Measurements from ENCODE around the gene SLC12A8.

The SLC12A8 gene

DNA sequence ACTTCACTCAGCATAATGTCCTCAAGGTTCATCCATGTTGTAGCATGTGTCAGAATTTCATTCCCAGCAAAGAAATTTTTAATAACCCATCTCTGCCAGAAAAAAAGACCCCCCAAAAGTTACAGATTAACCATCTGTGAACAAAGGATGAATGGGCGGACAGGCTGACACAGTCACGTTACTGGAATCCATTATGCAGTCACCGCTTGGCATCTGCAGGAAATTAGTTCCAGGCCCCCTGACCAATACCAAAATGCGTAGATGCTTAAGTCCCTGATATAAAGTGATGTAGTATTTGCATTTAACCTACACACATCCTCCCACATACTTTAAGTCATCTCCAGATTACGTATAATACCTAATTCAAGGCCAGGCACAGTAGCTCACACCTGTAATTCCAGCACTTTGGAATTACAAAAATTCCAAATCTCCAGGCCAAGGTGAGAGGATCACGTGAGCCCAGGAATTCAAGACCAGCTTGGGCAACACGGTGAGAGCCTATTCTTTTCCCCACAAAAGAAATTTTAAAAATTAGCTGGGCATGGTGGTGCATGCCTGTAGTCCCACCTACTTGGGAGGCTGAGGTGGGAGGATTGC is 1.5 kb upstream of the SLC12A8 start:
- DNase-seq (ENCODE audit: low read depth in 2 of 2) = no peak

DNA sequence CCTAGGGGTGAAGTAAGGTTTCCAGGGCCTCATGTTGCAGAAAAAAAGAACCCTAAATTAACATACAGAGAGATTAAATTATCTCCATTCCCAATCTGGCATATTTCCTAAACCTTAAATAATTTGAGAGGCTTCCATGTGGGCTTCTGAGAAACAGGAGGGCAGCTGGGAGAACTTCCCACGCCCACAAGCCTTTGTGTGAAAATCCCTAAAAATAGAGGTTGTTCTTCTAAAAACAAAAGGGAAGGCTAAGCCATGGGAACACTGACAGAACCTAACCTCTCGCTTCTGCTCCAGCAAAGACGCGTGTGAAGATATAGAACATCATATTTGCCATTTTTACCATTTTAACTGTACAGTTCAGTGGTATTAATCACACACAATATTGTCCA is 812 bp upstream of the SLC12A8 start:
- DNase-seq (ENCODE audit: low read depth in 2 of 2) = no peak

DNA sequence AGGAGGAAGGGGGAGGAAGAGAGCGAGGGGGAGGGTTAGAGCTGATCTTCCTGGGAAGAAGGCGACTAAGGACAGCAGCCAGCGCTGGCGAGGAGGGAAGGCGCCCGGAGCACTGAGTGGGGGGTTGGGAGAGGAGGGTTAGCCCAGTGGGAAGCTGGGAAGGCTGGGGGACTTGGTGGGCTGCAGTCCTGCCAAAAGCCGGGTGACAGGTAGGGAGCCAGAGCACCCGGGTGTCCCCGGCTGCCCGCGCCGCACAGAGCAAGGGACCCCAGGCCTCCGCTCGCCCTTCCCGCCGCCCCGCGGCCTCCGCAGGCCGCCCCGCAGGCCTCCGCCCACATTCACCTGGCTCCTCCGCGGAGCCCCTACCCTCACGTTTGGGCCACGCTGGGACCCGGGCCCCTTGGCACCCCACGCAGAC is 448 bp downstream of the SLC12A8 start:
- DNase-seq (ENCODE audit: low read depth in 2 of 2) = no peak

DNA sequence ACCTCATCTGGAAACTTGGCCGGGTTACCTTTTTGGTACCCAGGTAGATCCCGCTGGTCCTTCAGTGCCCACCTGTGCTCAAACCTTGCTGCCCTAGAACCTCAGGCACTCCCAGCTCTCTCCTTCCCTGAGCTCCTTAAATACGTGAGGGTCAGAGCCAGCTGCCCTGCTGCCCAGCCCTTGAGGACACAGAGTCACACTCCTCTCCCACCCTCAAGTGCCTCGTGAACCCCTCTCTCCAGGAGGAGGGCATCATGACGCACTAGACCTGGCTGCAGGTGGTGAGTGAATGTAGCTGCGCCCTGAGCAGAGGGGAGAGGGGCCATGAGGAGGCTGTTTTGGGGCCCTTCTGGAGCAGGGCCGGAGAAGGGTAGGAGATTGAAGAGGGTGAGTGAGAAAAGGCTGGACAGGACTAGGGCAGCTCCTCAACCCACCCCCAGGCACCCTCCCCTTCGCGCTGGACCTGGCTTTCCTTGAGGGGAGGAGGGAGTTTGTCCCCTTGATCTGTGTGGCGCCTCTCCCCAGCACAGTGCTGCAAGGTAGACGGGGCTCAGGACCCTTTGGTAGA is 941 bp downstream of the SLC12A8 start:
- no peak for DNase-seq (ENCODE audit: low read depth in 2 of 2)

DNA sequence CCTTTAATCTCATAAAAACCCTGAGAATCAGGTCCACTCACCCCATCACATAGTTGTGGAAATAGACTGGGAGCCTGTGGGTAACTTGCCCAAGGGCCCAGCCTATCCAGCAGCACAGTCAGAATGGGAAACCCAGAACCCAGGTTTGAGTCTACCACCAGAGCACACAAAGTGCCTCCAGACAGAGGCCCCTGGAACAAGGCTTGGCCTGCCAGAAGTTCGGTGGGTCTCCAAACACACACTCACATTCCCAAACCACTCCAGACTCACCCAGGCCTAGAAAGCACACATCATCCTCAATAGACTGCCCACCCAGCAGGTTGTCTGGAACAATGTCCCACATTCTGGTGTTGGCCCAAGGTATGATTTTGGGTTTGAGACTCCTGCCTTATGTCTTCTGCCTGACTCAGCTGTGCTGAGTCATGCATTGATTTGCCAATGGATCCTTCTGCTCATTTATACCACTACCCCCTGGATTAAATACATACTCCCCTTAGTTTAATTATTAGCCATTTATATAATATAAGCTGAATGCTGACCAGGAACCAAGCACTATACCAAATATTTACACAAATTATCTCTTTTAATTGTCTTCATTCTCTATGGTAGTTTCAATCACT is 4.5 kb downstream of the SLC12A8 start:
- no peak for DNase-seq (ENCODE audit: low read depth in 2 of 2)

DNA sequence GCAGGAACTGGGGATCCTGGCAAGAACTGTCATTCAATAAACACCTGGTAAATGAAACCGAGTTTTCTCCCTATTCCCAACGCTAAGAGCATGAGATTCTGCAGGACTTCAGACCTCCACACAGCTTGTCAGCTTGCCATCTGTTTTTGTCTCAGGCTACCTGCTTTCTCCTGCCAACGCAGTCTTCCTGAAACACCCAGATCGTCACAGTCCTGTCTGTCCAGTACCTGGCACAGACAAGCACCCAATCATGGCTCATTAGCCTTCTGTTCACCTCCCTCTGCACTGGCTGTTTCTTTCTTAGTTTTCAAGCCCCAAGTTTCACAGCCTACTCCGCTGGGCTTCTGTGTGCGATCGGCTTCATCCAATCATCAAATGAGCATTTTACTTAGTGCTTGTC is 5.0 kb downstream of the SLC12A8 start:
- DNase-seq (ENCODE audit: low read depth in 2 of 2) = no peak

DNA sequence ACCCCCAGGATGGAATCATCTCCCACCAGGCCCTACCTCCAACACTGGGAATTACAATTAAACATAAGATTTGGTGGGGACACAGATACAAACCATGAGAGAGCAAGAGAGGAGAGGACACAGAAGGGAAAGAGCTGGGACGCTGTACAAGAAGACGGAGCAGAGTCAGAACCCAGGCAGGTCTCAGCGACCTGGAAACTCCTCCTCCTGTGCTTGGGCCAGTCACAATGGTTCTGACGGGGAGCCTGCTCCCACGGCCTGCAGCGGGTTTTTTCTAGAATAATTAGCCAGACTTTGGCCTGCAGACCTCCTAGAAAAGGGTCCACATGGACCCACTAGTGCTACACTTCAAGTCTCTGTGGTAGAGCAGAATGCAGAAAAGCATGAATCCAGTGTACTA is 5.6 kb downstream of the SLC12A8 start:
- no peak for DNase-seq (ENCODE audit: low read depth in 2 of 2)

DNA sequence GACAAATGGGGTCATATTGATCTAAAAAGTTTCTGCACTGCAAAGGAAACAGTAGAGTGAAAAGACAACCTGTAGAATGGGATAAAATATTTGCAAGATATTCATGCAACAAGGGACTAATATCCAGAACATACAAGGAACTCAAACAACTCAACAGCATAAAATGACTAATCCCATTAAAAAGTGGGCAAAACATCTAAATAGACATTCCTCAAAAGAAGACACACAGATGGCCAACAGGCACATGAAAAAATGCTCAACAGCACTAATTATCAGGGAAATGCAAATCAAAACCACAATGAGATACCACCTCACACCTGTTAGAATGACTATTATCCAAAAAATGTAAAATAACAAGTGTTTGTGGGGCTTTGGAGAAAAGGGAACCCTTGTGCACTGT is 8.8 kb downstream of the SLC12A8 start:
- no peak for DNase-seq (ENCODE audit: low read depth in 2 of 2)

DNA sequence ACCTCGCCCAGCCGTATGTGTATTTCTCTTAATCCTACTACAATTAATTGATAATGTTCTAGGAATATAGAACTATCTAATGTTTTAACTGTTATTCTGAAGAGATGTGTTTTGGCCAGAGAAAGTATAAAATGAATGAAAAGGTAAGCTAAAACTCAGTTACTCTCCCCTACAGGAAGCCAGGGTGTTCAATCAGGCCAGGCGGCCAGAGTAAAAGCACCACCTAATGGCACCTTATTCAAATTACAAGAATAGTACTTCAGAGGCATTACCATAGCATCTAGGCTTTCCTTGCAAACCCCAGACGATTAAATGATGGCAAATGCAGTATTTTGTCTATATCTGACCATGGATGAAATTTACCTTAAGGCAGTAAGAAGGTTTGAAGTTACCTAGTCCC is 10.4 kb downstream of the SLC12A8 start:
- DNase-seq (ENCODE audit: low read depth in 2 of 2) = no peak

DNA sequence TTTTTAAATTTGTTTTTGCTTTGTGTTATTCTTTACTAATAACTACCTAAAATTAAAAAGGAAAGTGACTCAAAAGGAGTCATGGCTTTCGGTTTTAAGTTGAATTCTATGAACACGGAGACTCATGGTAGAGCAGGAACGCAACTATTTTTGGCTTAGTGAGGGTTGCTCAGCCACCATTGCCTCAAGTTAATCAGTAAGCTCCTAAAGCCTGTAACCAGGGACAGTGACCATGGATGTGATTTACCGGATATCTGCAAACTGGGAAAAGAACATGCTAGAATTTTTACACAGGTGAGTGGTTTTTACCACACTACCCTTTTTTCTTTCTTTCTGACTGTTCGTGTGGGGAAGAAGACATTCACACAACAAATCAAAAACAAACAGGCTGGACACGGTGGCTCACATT is 11.8 kb downstream of the SLC12A8 start:
- no peak for DNase-seq (ENCODE audit: low read depth in 2 of 2)

DNA sequence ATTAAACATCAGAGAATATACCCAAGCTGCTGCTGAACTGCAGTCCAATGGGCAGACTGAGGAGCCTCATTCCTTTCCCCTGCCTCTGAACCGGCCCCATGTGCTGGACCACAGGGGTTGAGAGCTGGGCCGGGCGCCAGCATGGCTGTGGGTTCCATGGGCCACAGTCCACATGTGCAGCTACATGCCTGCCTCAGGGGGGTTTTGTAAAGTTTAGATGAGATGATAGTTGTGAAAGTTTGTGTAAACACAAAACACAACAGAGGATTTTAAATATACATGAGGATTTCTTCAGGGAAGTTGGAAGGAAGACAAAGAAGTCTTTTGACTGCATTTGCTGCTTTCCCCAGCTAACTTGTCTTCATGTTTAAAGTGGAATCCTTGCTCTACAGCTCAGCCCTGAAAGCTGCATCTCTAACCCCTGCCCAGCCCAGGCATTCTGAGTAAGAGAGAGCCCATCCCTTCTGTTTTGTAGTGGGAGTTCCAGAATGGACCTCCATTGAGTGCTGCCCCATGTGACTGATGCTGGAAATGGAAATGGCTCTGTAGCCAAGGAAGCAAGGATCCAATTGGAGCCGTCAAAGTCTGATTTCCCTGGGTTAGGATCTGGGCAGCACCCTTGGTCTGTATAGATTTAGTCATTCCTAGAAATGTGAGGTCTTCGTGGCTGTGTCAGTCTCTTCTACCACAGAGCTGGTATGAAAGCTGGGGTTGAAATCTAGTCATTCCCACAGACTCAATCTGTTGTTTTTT is 17.5 kb downstream of the SLC12A8 start:
- DNase-seq (ENCODE audit: low read depth in 2 of 2) = no peak

DNA sequence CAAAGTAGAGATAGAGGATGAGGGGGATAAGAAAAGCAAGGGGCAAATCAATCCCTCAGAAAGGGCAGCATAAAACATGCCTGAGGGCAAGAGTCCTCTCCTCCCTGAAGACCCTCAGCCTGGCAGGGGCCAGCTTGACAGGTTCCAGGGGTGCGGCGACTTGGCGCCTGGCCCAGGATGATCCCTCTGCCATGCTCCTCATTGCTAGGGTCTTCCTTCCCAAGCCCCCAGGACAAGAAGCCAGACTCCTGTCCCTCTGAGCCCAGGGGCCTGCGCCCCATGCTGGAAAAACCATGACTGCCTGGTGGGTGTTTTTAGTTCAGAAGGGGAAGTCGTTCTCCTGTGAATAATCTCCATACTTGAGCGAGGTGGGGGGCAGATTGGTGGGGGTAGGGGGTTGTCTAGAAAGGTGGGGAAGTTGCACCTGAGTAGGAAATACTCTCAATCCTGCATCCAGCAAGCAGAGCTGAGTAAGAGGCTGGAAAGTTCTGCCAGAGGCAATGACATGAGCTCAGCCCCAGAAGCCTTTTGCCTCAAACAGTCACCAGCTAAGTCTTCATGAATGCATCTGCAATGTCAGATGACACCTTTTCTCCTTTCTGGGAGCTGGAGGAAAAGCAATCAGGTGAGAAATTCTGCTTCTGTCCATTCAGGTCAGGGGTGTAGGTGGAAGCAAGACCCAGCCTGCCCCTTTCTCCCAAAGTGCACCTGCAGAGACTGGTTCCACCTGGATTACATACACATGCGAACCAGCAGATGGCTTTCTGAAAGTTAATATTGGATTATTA is 18.3 kb downstream of the SLC12A8 start:
- DNase-seq (ENCODE audit: low read depth in 2 of 2) = no peak

DNA sequence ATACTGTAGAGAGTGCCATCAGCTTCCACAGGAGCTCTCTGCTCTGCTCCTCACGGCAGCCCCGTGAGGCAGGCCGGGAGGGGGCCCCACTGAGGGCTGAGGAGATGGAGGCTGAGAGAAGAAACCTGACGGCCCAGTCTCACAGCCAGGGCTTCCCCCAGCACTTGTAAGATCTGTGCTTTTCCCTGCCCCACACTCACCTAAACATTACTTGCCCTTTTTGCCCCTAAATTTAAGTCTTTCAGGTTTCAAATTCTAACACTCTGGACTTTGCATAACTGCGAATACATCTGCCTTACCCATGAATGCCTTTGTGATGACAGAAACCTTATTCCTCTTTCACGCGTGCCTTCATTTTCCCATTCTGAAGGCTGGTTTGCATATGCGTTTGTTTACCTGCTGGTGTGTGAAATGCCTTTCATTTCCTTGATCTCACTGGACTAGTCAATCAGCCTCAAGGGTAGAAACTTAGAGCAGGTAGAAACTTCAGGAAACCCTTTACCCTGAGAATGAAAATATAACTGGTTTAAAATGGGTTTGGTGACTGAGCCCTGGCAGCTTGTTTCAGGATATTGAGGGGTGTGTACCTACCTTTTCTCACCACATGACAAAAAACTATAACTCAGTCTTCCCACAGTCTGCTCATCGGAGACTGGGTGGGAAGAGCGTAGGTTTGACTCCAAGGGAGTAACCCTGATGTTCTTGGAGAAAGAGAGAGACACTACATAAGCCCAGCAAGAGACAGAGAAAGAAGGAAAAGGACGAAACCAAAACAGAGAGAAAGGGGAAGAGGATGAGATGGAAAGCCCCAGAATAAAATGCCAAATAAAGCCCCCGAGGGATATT is 20.1 kb downstream of the SLC12A8 start:
- no peak for DNase-seq (ENCODE audit: low read depth in 2 of 2)

DNA sequence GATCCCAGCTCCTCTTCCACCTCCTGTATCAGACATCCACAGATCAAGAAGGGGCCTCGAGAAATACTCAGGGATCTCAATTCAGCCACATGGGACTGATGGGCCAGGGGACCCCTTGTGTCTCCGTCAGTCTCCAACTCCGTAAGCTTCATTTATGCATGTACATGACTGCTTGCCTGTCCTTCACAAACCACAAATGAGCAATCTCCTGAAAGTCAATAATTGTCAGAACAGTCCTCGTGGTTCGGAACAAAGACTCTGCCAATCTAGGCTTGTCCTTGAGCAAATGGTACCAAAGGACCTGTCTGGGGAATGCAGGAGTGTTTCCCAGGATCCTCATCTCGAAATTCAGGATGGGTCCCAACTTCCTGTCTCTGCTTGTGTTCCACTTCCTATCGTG is 20.8 kb downstream of the SLC12A8 start:
- no peak for DNase-seq (ENCODE audit: low read depth in 2 of 2)

DNA sequence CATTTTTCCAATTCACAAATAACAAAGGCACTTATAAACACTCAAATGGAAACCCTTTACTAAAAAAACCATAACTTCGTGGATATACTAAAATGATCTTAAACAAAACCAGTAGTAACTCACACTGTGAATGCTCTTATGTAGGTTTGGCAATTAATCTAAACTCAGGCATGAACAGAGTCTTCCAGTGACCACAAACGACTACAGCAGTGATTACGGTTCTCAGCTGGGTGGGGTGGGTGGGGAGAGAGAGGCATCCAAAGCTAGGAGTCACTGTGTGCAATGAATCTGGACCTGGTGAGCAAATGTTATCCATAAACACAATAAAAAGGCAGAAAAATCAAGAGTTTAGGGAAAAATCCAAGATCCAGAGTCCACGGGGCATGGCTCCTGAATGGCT is 21.3 kb downstream of the SLC12A8 start:
- DNase-seq (ENCODE audit: low read depth in 2 of 2) = no peak

DNA sequence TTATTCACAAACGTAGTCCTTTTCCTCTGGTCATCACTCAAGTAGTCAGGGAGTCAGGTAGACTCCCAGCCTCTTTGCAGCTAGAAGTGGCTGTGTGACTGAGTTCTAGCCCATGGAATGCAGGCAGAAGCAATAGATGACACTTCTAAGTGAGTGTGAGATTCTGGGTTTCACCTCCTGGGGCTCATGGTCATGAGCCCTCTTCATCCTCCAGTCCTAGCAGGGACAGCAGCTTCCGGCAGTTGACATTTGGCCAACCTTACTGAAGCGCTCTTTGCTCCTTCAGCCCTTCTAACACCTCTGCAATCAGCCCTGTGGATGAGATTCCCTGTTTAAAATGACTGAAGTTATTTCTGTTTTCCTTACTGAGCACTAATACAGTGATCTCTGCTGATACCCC is 21.8 kb downstream of the SLC12A8 start:
- no peak for DNase-seq (ENCODE audit: low read depth in 2 of 2)

DNA sequence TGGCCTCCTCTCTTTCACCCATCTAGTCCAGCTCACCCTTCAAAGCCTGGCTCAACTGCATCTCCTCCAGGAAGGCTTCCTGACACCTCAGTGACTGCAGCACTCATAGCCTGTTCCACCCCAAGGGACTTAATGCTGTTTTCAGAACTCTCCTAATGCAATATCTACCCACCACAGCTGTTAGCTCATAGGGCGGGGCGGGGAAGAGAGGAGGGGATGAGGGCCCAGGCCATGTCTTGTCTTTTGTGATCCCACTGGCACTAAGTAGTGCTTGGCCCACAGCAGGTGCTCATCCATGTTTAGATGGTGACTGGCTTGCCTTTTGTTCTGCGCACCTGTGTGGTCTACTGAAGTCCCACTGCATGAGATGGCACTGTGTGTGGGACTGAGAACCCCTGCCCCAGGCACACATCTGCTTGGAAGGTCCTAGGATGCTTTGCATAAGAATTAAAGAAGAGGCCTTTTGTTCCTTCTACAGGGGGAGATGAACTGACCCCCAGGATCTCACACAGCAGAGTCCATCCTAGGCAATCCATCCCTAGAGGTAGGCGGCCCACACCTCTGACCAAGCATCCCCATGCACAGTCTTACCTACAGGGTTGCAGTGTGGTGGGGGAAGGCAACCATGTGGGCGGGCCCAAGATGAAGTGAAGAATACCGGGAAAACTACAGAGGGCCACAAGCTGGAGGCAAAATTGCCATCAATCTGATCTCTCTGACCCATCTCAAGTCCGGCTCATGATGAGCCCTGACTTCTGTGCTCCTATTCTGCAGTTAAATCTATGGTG is 23.0 kb downstream of the SLC12A8 start:
- DNase-seq (ENCODE audit: low read depth in 2 of 2) = no peak

DNA sequence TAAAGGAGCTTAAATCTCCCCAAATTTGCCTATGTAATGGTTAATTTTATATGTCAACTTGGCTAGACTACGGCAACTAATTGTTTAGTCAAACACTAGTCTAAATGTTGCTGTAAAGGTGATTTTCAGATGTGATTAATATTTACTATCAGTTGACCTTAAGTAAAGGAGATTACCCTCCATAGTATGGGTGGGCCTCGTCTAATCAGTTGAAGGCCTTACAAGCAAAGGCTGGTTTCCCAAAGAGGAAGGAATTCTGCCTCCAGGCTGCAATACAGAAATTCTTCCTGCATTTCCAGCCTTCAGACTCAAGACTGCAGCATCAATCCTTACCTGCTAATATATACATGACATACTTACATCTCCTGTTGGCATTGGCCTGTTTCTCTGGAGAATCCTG is 23.6 kb downstream of the SLC12A8 start:
- no peak for DNase-seq (ENCODE audit: low read depth in 2 of 2)

DNA sequence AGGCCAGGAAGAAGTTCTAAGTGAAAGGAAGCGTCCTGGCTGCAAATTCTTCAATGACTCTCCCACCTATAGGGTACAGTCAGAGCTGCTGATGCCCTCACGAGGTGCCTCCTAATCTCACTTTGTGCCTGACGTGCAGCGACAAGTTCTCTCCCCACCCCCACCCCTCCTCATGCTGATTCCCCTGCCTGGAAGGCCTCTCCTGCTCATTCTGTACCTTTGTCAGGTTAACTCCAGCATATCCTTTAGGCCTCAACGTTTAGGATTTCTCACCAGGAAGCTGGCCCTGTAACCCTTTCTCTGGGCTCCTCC is 25.0 kb downstream of the SLC12A8 start:
- DNase-seq (ENCODE audit: low read depth in 2 of 2) = no peak

DNA sequence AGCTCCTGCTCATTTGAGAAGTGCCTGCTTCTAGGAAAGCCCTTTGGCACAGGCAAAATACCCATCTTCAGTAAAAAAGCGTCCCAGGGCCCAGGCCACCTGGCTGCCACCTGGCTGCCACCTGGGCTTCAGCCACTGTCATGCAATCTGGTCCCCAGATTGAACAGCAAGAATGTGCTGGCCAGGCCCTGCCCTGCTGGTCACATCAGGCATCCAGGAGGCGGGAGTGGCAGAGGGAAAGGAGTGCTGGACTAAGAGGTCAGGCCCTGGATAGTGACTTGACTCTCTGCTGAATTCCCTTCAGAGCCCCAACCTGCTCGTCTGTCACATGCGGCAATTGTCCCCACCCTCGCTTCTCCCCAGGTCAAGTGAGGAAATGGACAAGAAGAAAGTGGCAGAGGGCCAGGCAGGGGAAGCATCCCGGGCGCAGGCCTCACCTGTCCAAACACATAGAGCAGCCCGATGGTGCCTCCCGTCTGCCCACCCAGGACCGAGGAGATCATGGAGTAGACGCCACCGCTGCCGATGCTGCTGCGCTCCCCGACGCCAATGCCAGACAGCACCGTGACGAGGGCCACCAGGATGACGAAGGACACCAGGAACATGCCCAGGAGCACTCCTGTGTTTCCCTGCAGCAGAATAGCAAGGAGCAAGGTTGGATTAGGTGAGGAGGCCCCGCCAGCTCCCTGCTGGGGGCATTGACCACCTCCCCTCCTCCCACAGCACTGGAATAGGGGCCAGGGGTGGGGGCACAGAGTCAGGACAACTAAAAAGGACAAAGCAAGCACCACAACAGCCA is 25.5 kb downstream of the SLC12A8 start:
- no peak for DNase-seq (ENCODE audit: low read depth in 2 of 2)

Data from stimulated activated CD4-positive, alpha-beta T cell treated with anti-CD3 and anti-CD28 coated beads, Interleukin-15, amount 100 ng/mL, for 48 hours (primary cell).